GM15510 (cell line): ENCODE results near the gene CTIF.

Experiments used
- POLR2A ChIP-seq: IDR thresholded peaks from 3 replicates; pipeline ENCODE4 v1.6.1; 2011; ENCODE audit warnings: borderline replicate concordance; ENCODE audit not compliant: insufficient read length; ENCODE audit errors: extremely low read depth

CTIF gene

GRCh38 chr18:48612511-48612910, 73.7 kb downstream of the CTIF start:
- TF ChIP-seq POLR2A = no peak

GRCh38 chr18:48612917-48613316, 74.1 kb downstream of the CTIF start:
- no peak for TF ChIP-seq POLR2A

GRCh38 chr18:48613589-48614404, 75.0 kb downstream of the CTIF start:
- TF ChIP-seq POLR2A = no peak

- TF ChIP-seq POLR2A = no peak
Observed at GRCh38 chr18:48615566-48616401, 77.0 kb downstream of the CTIF start.

- no peak for TF ChIP-seq POLR2A
Observed at GRCh38 chr18:48616484-48617255, 77.8 kb downstream of the CTIF start.

- no peak for TF ChIP-seq POLR2A
Observed at GRCh38 chr18:48617844-48618497, 79.1 kb downstream of the CTIF start.

- no peak for TF ChIP-seq POLR2A
Observed at GRCh38 chr18:48619016-48619415, 80.2 kb downstream of the CTIF start.

GRCh38 chr18:48619501-48619900, 80.7 kb downstream of the CTIF start:
- TF ChIP-seq POLR2A = no peak

GRCh38 chr18:48620071-48620470, 81.2 kb downstream of the CTIF start:
- no peak for TF ChIP-seq POLR2A

- TF ChIP-seq POLR2A = no peak
Observed at GRCh38 chr18:48621240-48621639, 82.4 kb downstream of the CTIF start.

- TF ChIP-seq POLR2A = no peak
Observed at GRCh38 chr18:48621815-48622555, 83.2 kb downstream of the CTIF start.

GRCh38 chr18:48622911-48623431, 84.1 kb downstream of the CTIF start:
- TF ChIP-seq POLR2A = no peak

- no peak for TF ChIP-seq POLR2A
Observed at GRCh38 chr18:48623468-48624235, 84.8 kb downstream of the CTIF start.

- no peak for TF ChIP-seq POLR2A
Observed at GRCh38 chr18:48624856-48625255, 86.0 kb downstream of the CTIF start.

- no peak for TF ChIP-seq POLR2A
Observed at GRCh38 chr18:48627216-48627615, 88.4 kb downstream of the CTIF start.
